ENCODE measurements around the gene TM4SF5. TPM values are rescaled to one million over a fixed set of nuclear protein-coding genes. Genes with fewer than 3 reads are reported as not detected.

TM4SF5 gene
- total RNA-seq, 4 donors from 2014 or later = not detected

DNA sequence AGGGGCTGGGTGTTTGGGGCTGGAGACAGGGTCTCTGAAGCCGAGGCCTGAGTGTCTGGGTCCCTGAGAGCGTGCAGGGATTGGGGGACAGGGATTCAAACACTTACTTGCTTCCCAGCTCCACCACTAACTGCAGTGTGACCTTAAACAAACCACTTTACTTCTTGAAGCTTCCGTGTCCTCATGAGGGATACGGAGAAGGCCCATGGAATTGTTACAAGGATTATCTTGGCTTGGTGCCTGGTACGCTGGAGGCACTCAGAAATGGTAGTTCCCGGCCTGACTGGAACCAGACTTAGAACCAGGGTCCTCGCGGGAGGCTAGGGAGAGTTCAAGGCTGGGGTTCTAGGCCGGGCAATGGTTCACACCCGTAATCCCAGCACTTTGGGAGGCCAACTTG, 29.1 kb upstream of the TM4SF5 start:
- H3K4me3 ChIP-seq = no peak overlapping the region
- H3K27me3 ChIP-seq = peaks cover 0 to 36% of the 10 kb centered on the region in 2 donors
- no peaks in the 10 kb centered on the region for H3K9me3 ChIP-seq
- no peak overlapping the region for H3K27ac ChIP-seq
- TF ChIP-seq POLR2A (IDR thresholded peaks at IDR 0.05) = no peak
- TF ChIP-seq, protein P1, sequence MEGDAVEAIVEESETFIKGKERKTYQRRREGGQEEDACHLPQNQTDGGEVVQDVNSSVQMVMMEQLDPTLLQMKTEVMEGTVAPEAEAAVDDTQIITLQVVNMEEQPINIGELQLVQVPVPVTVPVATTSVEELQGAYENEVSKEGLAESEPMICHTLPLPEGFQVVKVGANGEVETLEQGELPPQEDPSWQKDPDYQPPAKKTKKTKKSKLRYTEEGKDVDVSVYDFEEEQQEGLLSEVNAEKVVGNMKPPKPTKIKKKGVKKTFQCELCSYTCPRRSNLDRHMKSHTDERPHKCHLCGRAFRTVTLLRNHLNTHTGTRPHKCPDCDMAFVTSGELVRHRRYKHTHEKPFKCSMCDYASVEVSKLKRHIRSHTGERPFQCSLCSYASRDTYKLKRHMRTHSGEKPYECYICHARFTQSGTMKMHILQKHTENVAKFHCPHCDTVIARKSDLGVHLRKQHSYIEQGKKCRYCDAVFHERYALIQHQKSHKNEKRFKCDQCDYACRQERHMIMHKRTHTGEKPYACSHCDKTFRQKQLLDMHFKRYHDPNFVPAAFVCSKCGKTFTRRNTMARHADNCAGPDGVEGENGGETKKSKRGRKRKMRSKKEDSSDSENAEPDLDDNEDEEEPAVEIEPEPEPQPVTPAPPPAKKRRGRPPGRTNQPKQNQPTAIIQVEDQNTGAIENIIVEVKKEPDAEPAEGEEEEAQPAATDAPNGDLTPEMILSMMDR (IDR thresholded peaks at IDR 0.05) = no peak
- TF ChIP-seq EP300 (IDR thresholded peaks at IDR 0.05) = no peak
- no peak for DNase-seq (ENCODE audit: low spot score in 2 of 2)
- WGBS, 2 donors = 48 to 56% methylated on average over 10 of the region's 10 CpGs
- peaks cover 0 to 29% (median 7%) of the 10 kb centered on the region in 4 donors for H3K4me1 ChIP-seq
- no peaks in the 10 kb centered on the region for H3K36me3 ChIP-seq

DNA sequence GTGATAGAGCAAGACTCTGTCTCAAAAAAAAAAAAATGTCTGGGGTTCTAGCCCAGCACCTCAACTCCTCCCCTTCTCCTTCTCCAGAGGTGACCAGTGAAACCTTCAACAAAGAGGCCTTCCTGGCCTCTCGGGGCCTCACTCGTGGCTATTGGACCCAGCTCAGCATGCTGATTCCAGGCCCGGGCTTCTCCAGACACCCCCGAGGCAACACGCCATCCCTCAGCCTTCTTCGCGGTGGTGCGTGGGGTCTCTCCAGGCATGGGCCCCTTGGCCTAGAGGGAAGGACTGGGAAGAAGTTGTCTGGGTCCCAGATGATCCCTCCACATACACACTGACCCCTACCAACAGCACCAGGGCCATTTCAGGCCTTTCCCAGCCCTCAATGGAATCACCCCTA, 28.5 kb upstream of the TM4SF5 start:
- no peak for DNase-seq (ENCODE audit: low spot score in 2 of 2)
- Histone ChIP-seq H3K9me3 (no peaks in the 10 kb centered on the region), H3K4me1 (peaks cover 0 to 27% (median 6%) of the 10 kb centered on the region in 4 donors), H3K27ac (no peak overlapping the region), H3K27me3 (peaks cover 0 to 36% of the 10 kb centered on the region in 2 donors), H3K36me3 (no peaks in the 10 kb centered on the region), H3K4me3 (no peak overlapping the region)
- TF ChIP-seq POLR2A (IDR thresholded peaks at IDR 0.05) = no peak
- TF ChIP-seq, protein P1 (IDR thresholded peaks at IDR 0.05) = no peak
- no peak for TF ChIP-seq EP300 (IDR thresholded peaks at IDR 0.05)
- 94% methylated on average over 8 of the region's 8 CpGs for WGBS, 2 donors

DNA sequence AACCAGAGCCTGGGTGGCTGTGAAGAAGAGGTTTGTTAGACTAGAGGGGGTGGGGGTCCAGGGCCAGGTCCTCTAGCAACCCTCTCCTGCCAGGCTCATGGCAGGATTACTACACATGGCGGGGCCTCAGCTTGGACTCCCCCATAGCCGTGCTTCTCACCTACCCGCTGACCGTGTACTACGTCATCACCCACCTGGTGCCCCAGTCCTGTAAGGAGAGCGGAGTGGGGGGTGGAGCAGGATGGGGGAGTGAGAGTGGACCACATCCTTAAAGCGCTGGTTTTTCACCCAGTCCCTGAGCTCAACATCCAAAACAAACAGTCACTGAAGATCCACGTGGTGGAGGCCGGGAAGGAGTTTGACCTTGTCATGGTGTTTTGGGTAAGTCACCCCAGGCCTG, 27.8 kb upstream of the TM4SF5 start:
- 83 to 88% methylated on average over 9 of the region's 9 CpGs for WGBS, 2 donors
- no peak for TF ChIP-seq POLR2A (IDR thresholded peaks at IDR 0.05)
- no peak overlapping the region for H3K27ac ChIP-seq
- no peak overlapping the region for H3K4me3 ChIP-seq
- no peak for DNase-seq (ENCODE audit: low spot score in 2 of 2)
- peaks cover 0 to 26% (median 2%) of the 10 kb centered on the region in 4 donors for H3K4me1 ChIP-seq
- no peaks in the 10 kb centered on the region for H3K36me3 ChIP-seq
- no peaks in the 10 kb centered on the region for H3K9me3 ChIP-seq
- peaks cover 0 to 36% of the 10 kb centered on the region in 2 donors for H3K27me3 ChIP-seq

DNA sequence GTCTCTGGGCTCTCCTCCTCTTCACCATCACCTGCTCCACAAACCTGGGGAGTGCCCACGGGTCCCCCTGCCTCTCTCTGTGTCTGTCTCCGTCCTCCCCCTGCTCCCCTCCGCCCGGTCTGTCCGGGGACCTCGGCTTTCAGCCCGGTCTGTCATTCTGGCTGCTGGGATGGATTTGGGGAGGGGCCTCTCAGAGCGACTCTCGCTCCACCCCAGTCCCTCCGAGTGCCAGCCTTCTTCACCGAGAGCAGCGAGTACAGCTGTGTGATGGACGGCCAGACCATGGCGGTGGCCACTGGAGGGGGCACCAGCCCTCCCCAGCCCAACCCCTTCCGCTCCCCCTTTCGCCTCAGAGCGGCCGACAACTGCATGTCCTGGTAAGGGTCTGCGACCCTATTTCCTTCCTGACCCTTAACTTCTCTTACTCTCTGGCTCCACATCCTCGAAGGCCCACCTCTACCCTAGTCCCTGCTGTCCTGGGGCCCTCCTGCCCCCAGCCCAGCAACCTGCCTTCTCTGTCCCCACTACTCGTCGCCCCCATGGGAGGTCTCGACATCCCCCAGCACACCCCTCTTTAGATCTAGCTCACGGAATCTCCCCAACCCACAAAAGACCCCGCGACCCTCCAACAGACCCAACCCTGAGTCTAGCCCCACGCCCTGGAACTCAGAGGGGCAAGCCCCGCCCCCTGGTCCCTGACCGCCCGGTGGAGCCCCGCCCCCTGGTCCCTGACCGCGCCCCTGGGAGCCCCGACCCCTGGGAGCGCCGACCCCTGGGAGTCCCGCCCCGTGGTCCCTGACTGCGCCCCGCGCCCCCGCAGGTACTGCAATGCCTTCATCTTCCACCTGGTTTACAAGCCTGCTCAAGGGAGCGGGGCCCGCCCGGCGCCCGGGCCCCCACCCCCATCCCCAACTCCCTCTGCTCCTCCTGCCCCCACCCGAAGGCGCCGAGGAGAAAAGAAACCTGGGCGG, 26.4 kb upstream of the TM4SF5 start:
- Histone ChIP-seq H3K27me3 (peaks cover 0 to 36% of the 10 kb centered on the region in 2 donors), H3K27ac (no peak overlapping the region), H3K4me3 (no peak overlapping the region), H3K9me3 (no peaks in the 10 kb centered on the region), H3K4me1 (peaks cover 0 to 21% (median 0%) of the 10 kb centered on the region in 4 donors), H3K36me3 (no peaks in the 10 kb centered on the region)
- DNase-seq (ENCODE audit: low spot score in 2 of 2) = no peak
- no peak for TF ChIP-seq POLR2A (IDR thresholded peaks at IDR 0.05)
- TF ChIP-seq EP300 (IDR thresholded peaks at IDR 0.05) = no peak
- TF ChIP-seq, protein P1 (IDR thresholded peaks at IDR 0.05) = no peak
- WGBS, 2 donors = 16 to 20% methylated on average over 31 to 36 of the region's 51 CpGs

DNA sequence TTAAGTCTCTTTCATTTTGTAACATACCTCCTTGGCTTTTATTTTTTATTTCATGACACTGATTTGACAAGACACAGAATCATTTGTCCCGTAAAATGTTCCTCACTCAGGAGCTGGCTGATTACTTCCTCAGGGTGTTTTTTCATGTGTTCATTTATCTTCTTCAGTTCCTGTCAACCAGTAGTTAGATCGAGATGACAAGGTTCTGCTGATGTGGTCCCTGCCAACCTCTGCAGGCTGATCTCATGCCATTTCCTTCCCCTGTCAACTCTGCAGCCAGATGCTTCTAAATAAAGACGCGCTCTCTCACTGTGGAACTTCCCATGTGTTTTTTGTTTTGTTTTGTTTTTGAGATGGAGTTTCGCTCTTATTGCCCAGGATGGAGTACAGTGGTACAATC, 23.8 kb upstream of the TM4SF5 start:
- H3K27me3 ChIP-seq = peaks cover 0 to 49% of the 10 kb centered on the region in 2 donors

More for the DNA sequence above, 23.8 kb upstream of the TM4SF5 start:
- Histone ChIP-seq H3K4me1 (peaks cover 0 to 20% (median 0%) of the 10 kb centered on the region in 4 donors), H3K36me3 (no peaks in the 10 kb centered on the region), H3K4me3 (no peak overlapping the region), H3K27ac (peak overlapping the region in 2 of 4 donors; percentile 12 to 49), H3K9me3 (no peaks in the 10 kb centered on the region)
- peak in 1 of 2 donors; percentile 67 for TF ChIP-seq EP300 (IDR thresholded peaks at IDR 0.05)
- TF ChIP-seq, protein P1 (IDR thresholded peaks at IDR 0.05) = no peak
- WGBS, 2 donors = 53 to 55% methylated on average over 5 of the region's 5 CpGs
- DNase-seq (ENCODE audit: low spot score in 2 of 2) = no peak

All from tibial nerve (tissue), 4 donors.